ENCODE data around the gene TEAD1.

GRCh38 chr11:12787847-12788246, 113.6 kb downstream of the TEAD1 start:
- TF ChIP-seq, protein P1, sequence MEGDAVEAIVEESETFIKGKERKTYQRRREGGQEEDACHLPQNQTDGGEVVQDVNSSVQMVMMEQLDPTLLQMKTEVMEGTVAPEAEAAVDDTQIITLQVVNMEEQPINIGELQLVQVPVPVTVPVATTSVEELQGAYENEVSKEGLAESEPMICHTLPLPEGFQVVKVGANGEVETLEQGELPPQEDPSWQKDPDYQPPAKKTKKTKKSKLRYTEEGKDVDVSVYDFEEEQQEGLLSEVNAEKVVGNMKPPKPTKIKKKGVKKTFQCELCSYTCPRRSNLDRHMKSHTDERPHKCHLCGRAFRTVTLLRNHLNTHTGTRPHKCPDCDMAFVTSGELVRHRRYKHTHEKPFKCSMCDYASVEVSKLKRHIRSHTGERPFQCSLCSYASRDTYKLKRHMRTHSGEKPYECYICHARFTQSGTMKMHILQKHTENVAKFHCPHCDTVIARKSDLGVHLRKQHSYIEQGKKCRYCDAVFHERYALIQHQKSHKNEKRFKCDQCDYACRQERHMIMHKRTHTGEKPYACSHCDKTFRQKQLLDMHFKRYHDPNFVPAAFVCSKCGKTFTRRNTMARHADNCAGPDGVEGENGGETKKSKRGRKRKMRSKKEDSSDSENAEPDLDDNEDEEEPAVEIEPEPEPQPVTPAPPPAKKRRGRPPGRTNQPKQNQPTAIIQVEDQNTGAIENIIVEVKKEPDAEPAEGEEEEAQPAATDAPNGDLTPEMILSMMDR (IDR thresholded peaks at IDR 0.05; ENCODE audit: low read length), result no peak
- no peak for TF ChIP-seq EZH2 (optimal IDR thresholded peaks at IDR 0.05; ENCODE audit: low read depth, low read length)
- TF ChIP-seq EZH2phosphoT487 (IDR thresholded peaks at IDR 0.05; ENCODE audit: low read length), result no peak
